WTC11 (cell line): ENCODE data around the gene CNGA3. TPM values are rescaled to one million over a fixed set of nuclear protein-coding genes. Genes with fewer than 3 reads are reported as not detected.

Experiments used
- ATAC-seq: fragments of 200-7000 bp; cut with Tn5 transposase; 2 replicates; pipeline ENCODE4 v1.10.0; 2021; ENCODE audit warnings: mild to moderate bottlenecking, moderate library complexity
- CTCF ChIA-PET: fragments of 300-600 bp; sonication (Branson Sonifier 250); formaldehyde crosslinking; loops from one replicate; lab custom pipeline; 2021; ENCODE audit warnings: antibody characterized with exemption; lab: Charles Lee
- POLR2A ChIA-PET: fragments of 350-600 bp; sonication (Branson Sonifier 250); formaldehyde crosslinking; loops from one replicate; lab custom pipeline; 2021; ENCODE audit warnings: antibody characterized with exemption; lab: Charles Lee
- DNase-seq: peaks from one replicate; pipeline ENCODE4 v3.0.0; 2021; ENCODE audit warnings: low spot score
- H3K27ac Mint-ChIP-seq: 2 replicates; pipeline ENCODE4 v1.8.0; 2021; ENCODE audit warnings: mixed read lengths
- H3K27me3 Mint-ChIP-seq: 2 replicates; pipeline ENCODE4 v1.8.0; 2021; ENCODE audit warnings: low read depth, mild to moderate bottlenecking, moderate library complexity, mixed read lengths
- H3K36me3 Mint-ChIP-seq: 2 replicates; pipeline ENCODE4 v1.8.0; 2021; ENCODE audit warnings: mixed read lengths
- H3K4me1 Mint-ChIP-seq: 2 replicates; pipeline ENCODE4 v1.8.0; 2022; ENCODE audit warnings: mixed read lengths
- H3K4me3 Mint-ChIP-seq: 2 replicates; pipeline ENCODE4 v1.8.0; 2021; ENCODE audit warnings: mild to moderate bottlenecking, moderate library complexity, mixed read lengths
- H3K9me3 Mint-ChIP-seq: 2 replicates; pipeline ENCODE4 v1.8.0; 2021; ENCODE audit warnings: mixed read lengths
- CREM ChIP-seq: sonication (generic); formaldehyde crosslinking; IDR thresholded peaks from 2 replicates; pipeline ENCODE4 v1.8.1; 2022; ENCODE audit warnings: mild to moderate bottlenecking, missing genetic modification reagents, moderate library complexity
- GRHL2 ChIP-seq: fragments of 250-450 bp; sonication (Bioruptor Pico); IDR thresholded peaks from 2 replicates; pipeline ENCODE4 v1.8.0; 2022; ENCODE audit warnings: mild to moderate bottlenecking, moderate library complexity; ENCODE audit not compliant: insufficient replicate concordance, severe bottlenecking
- RELA ChIP-seq: sonication (generic); formaldehyde crosslinking; IDR thresholded peaks from 2 replicates; pipeline ENCODE4 v1.8.1; 2022; ENCODE audit warnings: missing genetic modification reagents, mild to moderate bottlenecking, borderline replicate concordance
- TP53 ChIP-seq: sonication (generic); formaldehyde crosslinking; IDR thresholded peaks from 2 replicates; pipeline ENCODE4 v1.8.1; 2023; ENCODE audit warnings: mild to moderate bottlenecking, missing genetic modification reagents
- total RNA-seq: library from RNA; stranded (reverse); gene quantifications from 3 replicates; pipeline ENCODE4 v1.2.3, GENCODE V29; 2021
- TF ChIP-seq, protein P1 (sequence below): sonication (generic); formaldehyde crosslinking; IDR thresholded peaks from 2 replicates; pipeline ENCODE4 v1.8.1; 2023; ENCODE audit warnings: mild to moderate bottlenecking, missing genetic modification reagents
- TF ChIP-seq, protein P2 (sequence below): sonication (generic); formaldehyde crosslinking; IDR thresholded peaks from 2 replicates; pipeline ENCODE4 v1.8.0; 2023; ENCODE audit warnings: missing genetic modification reagents, mild to moderate bottlenecking, borderline replicate concordance
- TF ChIP-seq, protein P3 (sequence below): fragments of 250-450 bp; sonication (Bioruptor Pico); IDR thresholded peaks from 2 replicates; pipeline ENCODE4 v1.9.0; 2021; ENCODE audit warnings: mild to moderate bottlenecking, borderline replicate concordance
- TF ChIP-seq, protein P4 (sequence below): sonication (generic); formaldehyde crosslinking; IDR thresholded peaks from 2 replicates; pipeline ENCODE4 v1.8.1; 2022; ENCODE audit warnings: low read depth, missing genetic modification reagents, borderline replicate concordance
- TF ChIP-seq, protein P5 (sequence below): sonication (generic); formaldehyde crosslinking; IDR thresholded peaks from 2 replicates; pipeline ENCODE4 v1.8.1; 2022; ENCODE audit warnings: mild to moderate bottlenecking, missing genetic modification reagents, moderate library complexity, borderline replicate concordance
- TF ChIP-seq, protein P6 (sequence below): sonication (generic); formaldehyde crosslinking; IDR thresholded peaks from 2 replicates; pipeline ENCODE4 v1.8.0; 2022; ENCODE audit warnings: missing genetic modification reagents

The CNGA3 gene
- total RNA-seq, 1 experiment from 2014 or later: not detected

DNA sequence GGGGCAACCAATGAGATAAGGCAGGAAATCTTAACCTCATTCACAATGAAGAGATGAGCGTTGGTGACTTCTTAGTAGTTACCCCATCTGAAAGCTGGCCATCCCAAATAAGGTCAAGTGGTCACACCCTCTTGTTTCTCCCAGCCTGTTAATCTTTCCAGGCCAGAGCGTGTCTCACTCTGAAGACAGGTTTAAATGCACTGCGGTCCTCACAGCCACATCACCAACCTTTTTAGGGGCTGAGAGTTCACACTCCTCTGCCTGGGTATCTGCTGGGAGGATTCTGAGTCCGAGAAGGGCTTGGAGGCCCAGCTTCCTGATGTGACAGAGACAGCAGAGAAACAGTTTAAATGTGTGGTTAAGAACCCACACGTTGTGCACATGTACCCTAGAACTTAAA is 13.3 kb upstream of the CNGA3 start (continued):
- TF ChIP-seq, protein P1, sequence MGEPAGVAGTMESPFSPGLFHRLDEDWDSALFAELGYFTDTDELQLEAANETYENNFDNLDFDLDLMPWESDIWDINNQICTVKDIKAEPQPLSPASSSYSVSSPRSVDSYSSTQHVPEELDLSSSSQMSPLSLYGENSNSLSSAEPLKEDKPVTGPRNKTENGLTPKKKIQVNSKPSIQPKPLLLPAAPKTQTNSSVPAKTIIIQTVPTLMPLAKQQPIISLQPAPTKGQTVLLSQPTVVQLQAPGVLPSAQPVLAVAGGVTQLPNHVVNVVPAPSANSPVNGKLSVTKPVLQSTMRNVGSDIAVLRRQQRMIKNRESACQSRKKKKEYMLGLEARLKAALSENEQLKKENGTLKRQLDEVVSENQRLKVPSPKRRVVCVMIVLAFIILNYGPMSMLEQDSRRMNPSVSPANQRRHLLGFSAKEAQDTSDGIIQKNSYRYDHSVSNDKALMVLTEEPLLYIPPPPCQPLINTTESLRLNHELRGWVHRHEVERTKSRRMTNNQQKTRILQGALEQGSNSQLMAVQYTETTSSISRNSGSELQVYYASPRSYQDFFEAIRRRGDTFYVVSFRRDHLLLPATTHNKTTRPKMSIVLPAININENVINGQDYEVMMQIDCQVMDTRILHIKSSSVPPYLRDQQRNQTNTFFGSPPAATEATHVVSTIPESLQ: no peak
- TF ChIP-seq, protein P2, sequence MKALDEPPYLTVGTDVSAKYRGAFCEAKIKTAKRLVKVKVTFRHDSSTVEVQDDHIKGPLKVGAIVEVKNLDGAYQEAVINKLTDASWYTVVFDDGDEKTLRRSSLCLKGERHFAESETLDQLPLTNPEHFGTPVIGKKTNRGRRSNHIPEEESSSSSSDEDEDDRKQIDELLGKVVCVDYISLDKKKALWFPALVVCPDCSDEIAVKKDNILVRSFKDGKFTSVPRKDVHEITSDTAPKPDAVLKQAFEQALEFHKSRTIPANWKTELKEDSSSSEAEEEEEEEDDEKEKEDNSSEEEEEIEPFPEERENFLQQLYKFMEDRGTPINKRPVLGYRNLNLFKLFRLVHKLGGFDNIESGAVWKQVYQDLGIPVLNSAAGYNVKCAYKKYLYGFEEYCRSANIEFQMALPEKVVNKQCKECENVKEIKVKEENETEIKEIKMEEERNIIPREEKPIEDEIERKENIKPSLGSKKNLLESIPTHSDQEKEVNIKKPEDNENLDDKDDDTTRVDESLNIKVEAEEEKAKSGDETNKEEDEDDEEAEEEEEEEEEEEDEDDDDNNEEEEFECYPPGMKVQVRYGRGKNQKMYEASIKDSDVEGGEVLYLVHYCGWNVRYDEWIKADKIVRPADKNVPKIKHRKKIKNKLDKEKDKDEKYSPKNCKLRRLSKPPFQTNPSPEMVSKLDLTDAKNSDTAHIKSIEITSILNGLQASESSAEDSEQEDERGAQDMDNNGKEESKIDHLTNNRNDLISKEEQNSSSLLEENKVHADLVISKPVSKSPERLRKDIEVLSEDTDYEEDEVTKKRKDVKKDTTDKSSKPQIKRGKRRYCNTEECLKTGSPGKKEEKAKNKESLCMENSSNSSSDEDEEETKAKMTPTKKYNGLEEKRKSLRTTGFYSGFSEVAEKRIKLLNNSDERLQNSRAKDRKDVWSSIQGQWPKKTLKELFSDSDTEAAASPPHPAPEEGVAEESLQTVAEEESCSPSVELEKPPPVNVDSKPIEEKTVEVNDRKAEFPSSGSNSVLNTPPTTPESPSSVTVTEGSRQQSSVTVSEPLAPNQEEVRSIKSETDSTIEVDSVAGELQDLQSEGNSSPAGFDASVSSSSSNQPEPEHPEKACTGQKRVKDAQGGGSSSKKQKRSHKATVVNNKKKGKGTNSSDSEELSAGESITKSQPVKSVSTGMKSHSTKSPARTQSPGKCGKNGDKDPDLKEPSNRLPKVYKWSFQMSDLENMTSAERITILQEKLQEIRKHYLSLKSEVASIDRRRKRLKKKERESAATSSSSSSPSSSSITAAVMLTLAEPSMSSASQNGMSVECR: no peak
- TF ChIP-seq, protein P3, sequence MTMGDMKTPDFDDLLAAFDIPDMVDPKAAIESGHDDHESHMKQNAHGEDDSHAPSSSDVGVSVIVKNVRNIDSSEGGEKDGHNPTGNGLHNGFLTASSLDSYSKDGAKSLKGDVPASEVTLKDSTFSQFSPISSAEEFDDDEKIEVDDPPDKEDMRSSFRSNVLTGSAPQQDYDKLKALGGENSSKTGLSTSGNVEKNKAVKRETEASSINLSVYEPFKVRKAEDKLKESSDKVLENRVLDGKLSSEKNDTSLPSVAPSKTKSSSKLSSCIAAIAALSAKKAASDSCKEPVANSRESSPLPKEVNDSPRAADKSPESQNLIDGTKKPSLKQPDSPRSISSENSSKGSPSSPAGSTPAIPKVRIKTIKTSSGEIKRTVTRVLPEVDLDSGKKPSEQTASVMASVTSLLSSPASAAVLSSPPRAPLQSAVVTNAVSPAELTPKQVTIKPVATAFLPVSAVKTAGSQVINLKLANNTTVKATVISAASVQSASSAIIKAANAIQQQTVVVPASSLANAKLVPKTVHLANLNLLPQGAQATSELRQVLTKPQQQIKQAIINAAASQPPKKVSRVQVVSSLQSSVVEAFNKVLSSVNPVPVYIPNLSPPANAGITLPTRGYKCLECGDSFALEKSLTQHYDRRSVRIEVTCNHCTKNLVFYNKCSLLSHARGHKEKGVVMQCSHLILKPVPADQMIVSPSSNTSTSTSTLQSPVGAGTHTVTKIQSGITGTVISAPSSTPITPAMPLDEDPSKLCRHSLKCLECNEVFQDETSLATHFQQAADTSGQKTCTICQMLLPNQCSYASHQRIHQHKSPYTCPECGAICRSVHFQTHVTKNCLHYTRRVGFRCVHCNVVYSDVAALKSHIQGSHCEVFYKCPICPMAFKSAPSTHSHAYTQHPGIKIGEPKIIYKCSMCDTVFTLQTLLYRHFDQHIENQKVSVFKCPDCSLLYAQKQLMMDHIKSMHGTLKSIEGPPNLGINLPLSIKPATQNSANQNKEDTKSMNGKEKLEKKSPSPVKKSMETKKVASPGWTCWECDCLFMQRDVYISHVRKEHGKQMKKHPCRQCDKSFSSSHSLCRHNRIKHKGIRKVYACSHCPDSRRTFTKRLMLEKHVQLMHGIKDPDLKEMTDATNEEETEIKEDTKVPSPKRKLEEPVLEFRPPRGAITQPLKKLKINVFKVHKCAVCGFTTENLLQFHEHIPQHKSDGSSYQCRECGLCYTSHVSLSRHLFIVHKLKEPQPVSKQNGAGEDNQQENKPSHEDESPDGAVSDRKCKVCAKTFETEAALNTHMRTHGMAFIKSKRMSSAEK: no peak
- TF ChIP-seq, all 79 proteins: peak for 0

DNA sequence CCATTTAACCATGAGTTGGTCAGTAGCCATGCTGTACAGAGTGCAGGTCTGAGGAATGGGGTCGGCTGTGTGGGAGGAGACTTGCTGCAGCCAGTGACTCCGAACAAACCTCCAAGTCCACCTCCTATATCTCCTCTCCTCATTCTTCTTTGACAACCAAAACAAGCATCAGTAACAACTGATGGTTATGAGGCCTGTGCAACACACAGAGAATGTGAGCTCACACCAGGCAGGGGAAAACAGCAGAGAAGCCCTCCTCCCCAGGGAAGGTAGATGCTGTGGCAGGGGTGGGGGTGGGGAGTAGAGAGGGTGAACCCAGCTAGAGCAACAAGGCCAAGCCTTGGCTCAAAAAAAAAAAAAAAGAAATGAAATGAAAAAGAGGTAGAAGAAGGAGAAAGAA is 12.3 kb upstream of the CNGA3 start:
- no peak; the same call in 1 of the 2 replicates for ATAC-seq
- H3K4me1 Mint-ChIP-seq: peaks cover 43% of the 10 kb centered on the region
- no peak for DNase-seq
- TF ChIP-seq, protein P1: no peak
- no peak for TF ChIP-seq GRHL2 (CRISPR knock-in tag)
- TF ChIP-seq, all 79 proteins: peak for 0
- no peak overlapping the region for H3K27ac Mint-ChIP-seq
- peaks cover 5% of the 10 kb centered on the region; the same call in 1 of the 2 replicates for H3K36me3 Mint-ChIP-seq
- peaks cover 15% of the 10 kb centered on the region for H3K9me3 Mint-ChIP-seq
- peak overlapping the region; percentile 57 for H3K4me3 Mint-ChIP-seq
- peaks cover 62% of the 10 kb centered on the region for H3K27me3 Mint-ChIP-seq
- POLR2A ChIA-PET: interaction anchor here (0.6 kb wide), 1 partner anchor 153 kb away, joined by 4 read pairs; no protein-coding TSS in a partner anchor
- CTCF ChIA-PET: interaction anchor here (1.1 to 1.7 kb wide), 2 partner anchors 51 to 65 kb away, joined by 3 to 4 read pairs; no protein-coding TSS in a partner anchor

DNA sequence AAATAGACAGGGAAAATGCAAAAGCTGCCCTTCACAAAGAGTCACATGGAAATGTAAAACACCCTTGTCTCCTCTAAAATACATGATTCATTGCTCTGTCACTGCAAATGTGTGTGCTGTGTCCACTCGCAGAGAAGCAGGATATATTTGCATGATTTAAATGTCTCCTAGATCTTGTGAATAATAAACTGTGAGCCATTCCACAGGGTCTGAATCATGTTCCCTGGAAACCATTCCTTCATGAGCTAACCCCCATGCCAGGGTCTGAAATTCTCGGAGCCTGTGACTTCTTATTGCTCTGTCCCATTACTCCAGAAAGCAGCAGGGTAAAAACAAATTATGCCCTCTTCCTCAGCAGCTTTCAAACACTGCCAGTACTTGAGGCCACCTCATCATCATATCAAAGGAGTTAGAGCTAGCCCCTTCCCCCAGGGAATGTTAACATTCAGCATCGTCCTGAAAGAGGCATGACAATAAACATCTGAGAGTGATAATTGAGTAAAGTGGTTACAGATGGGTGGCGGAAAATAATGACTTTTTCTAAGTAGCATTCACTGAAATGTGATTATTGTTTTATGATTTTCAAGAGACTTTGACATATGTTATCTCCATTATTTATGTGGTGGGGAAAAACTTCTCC is 11.7 kb upstream of the CNGA3 start:
- Mint-ChIP-seq H3K27ac (no peak overlapping the region), H3K27me3 (peaks cover 62% of the 10 kb centered on the region), H3K9me3 (peaks cover 10% of the 10 kb centered on the region), H3K4me1 (peaks cover 43% of the 10 kb centered on the region), H3K4me3 (peak overlapping the region; percentile 57), H3K36me3 (peaks cover 5% of the 10 kb centered on the region; the same call in 1 of the 2 replicates)
- ChIA-PET CTCF (interaction anchor here (0.6 to 1.7 kb wide), 3 partner anchors 29 to 491 kb away, joined by 3 to 4 read pairs (median 3); no protein-coding TSS in a partner anchor), POLR2A (interaction anchor here (0.7 kb wide), 1 partner anchor 13 kb away, joined by 4 read pairs; no protein-coding TSS in a partner anchor)
- DNase-seq: no peak
- ATAC-seq: peak; percentile 86
- TF ChIP-seq CREM (CRISPR knock-in tag) (no peak), TP53 (CRISPR knock-in tag) (no peak), RELA (CRISPR knock-in tag) (no peak)
- TF ChIP-seq, protein P4, sequence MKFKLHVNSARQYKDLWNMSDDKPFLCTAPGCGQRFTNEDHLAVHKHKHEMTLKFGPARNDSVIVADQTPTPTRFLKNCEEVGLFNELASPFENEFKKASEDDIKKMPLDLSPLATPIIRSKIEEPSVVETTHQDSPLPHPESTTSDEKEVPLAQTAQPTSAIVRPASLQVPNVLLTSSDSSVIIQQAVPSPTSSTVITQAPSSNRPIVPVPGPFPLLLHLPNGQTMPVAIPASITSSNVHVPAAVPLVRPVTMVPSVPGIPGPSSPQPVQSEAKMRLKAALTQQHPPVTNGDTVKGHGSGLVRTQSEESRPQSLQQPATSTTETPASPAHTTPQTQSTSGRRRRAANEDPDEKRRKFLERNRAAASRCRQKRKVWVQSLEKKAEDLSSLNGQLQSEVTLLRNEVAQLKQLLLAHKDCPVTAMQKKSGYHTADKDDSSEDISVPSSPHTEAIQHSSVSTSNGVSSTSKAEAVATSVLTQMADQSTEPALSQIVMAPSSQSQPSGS (CRISPR knock-in tag): no peak
- TF ChIP-seq, protein P5, sequence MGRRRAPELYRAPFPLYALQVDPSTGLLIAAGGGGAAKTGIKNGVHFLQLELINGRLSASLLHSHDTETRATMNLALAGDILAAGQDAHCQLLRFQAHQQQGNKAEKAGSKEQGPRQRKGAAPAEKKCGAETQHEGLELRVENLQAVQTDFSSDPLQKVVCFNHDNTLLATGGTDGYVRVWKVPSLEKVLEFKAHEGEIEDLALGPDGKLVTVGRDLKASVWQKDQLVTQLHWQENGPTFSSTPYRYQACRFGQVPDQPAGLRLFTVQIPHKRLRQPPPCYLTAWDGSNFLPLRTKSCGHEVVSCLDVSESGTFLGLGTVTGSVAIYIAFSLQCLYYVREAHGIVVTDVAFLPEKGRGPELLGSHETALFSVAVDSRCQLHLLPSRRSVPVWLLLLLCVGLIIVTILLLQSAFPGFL (CRISPR knock-in tag): no peak
- TF ChIP-seq, protein P6, sequence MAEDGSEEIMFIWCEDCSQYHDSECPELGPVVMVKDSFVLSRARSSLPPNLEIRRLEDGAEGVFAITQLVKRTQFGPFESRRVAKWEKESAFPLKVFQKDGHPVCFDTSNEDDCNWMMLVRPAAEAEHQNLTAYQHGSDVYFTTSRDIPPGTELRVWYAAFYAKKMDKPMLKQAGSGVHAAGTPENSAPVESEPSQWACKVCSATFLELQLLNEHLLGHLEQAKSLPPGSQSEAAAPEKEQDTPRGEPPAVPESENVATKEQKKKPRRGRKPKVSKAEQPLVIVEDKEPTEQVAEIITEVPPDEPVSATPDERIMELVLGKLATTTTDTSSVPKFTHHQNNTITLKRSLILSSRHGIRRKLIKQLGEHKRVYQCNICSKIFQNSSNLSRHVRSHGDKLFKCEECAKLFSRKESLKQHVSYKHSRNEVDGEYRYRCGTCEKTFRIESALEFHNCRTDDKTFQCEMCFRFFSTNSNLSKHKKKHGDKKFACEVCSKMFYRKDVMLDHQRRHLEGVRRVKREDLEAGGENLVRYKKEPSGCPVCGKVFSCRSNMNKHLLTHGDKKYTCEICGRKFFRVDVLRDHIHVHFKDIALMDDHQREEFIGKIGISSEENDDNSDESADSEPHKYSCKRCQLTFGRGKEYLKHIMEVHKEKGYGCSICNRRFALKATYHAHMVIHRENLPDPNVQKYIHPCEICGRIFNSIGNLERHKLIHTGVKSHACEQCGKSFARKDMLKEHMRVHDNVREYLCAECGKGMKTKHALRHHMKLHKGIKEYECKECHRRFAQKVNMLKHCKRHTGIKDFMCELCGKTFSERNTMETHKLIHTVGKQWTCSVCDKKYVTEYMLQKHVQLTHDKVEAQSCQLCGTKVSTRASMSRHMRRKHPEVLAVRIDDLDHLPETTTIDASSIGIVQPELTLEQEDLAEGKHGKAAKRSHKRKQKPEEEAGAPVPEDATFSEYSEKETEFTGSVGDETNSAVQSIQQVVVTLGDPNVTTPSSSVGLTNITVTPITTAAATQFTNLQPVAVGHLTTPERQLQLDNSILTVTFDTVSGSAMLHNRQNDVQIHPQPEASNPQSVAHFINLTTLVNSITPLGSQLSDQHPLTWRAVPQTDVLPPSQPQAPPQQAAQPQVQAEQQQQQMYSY (CRISPR knock-in tag): no peak
